Effector CD4-positive, alpha-beta T cell (primary cell): ENCODE results near the gene HSP90AB1.

Experiments
- DNase-seq: peaks from one replicate; pipeline ENCODE4 v3.0.0-alpha.2; 2020
- total RNA-seq: gene quantifications from one replicate; lab custom pipeline; 2026; lab: John Stamatoyannopoulos, UW

Gene HSP90AB1
- total RNA-seq, result 1,255 reads per million, percentile 99 among the genes with 10 or more reads in this experiment

DNA sequence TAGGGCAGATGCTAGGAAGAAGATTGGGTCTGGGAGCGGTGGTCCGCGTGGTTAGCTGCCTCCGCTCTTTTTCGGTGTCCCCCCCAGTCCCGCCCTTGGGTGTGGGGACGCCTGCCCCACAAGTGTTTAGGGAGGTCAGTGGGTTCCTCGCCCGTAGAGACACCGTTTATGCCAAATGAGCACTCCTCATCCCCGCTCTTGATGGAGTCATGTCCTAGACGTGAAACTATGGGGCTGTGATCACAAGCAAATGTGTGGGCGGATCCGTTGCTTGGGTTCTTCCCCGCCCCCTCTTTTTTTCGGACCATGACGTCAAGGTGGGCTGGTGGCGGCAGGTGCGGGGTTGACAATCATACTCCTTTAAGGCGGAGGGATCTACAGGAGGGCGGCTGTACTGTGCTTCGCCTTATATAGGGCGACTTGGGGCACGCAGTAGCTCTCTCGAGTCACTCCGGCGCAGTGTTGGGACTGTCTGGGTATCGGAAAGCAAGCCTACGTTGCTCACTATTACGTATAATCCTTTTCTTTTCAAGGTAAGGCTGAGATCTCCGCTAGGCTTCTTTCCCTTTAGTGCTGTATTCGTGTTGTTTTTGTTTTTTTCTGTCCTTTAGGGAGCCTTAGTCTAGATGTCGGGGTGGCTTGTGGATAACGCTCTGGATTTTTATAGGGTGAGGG lies at the start of gene HSP90AB1:
Gene HSP90AB1 (plus strand): TSS at position 439 of the 675 bp plus-strand sequence. CDS start 1,529 bp downstream, outside the sequence.
- DNase-seq, result peak; percentile 95

DNA sequence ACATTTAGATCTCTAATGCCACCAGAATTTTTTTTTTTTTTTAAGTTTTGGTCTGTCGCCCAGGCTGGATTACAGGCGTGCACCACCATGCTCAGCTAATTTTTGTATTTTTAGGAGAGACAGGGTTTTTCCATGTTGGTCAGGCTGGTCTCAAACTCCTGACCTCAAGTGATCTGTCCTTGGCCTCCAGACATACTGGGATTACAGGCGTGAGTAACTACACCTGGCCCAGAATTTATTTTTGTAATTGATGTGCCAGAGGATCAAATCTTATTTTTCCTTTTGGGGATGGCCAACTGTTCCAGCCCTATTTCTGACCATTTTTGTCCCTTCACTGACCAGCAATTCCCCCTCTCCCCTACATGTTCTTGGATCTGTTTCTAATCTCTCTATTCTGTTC lies 48.2 kb upstream of the HSP90AB1 start:
- no peak for DNase-seq

DNA sequence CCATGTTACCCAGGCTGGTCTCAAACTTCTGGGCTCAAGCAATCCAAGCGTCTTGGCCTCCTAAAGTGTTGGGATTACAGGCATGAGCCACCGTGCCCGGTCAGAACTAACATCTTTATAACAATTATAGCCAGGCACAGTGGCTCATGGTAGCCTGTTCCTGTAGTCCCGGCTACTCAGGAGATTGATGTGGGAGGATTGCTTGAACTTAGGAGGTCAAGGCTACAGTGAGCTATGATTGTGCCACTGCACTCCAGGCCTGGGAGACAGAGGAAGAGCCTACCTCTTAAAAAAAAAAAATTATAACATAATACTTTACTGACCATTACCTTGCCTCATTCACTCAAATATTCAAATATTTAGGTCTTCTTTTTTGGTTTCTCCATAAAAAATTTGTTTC lies 47.0 kb upstream of the HSP90AB1 start:
- DNase-seq, result no peak

DNA sequence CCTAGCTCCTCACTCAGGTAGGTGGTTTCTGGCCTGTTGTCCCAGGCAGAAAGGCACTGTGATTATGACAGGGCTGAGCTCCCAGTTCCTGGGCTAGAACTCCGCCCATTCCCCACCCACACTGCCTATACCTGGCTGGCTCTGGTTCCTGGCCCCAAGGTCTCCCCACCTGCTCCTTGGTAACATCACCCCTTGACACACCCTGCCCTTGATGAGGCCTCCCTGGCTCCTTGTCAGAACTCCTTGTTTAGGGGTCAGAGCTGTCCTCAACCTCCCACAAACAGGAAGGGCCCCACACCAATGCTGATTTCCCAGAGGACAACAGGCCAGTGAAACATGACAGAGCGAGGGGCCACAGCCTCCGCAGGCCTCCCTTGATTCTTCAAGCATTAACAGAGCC lies 45.7 kb upstream of the HSP90AB1 start:
- no peak for DNase-seq

DNA sequence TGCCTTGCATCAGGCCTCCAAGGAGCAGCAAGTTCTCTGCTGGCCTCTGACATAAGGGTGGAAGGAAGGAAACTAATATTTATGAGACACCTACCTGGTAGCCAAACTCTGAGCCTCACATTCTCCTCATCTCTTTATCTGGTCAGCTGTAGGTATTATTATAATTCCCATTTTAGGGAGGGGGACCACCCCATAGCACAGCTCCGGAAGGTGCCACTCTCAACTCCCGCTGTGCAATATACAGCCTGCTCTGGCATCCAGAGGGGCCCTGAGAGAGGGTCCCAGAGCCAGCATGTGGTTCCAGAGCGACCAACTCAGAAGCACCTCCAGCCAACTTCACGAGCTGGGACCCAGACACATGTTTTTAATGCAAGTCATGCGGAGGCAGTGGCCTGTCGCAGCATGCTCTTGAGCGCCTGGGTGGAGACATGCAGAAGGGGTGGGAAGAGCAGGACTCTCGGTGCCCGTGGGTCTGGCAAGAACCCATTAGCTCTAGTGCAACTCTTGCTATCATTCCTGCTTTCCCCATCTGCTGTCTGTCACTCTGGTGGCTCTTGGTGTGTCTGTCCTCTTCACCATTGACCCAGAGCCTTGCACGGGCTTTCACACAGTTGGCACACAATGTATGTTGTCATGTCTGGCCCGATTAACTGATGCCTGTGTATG lies 45.1 kb upstream of the HSP90AB1 start:
- DNase-seq, result no peak

DNA sequence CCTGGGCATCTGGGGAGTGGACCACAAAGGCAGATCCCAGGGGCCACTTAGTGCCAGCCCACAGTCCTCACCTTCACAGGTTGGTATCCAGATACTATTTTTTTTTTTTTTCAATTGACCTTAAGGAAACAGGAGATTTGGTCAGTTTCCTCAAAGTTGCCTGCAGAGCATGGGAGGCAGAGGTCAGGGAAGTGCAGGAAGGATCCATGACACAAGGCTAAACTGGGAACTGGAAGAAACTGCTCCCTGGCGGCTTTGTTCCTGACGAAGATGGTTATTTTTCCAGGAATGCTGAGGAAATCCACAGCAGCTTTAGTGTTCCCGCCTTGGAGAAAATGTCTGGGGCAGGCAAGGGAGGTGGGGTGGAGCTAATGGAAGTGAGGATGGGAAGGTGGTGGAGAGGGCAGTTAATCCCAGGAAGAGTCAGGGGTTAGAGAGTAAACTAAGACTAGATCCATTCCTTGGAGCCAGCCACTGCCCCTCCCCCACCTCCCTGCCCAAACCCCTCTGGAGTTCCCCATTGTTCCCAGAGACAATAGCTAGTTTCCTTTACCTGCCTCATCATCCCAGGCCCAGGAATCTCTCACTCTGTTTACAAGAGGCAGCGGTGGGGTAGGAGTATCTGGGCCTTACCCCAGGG lies 44.4 kb upstream of the HSP90AB1 start:
- no peak for DNase-seq

DNA sequence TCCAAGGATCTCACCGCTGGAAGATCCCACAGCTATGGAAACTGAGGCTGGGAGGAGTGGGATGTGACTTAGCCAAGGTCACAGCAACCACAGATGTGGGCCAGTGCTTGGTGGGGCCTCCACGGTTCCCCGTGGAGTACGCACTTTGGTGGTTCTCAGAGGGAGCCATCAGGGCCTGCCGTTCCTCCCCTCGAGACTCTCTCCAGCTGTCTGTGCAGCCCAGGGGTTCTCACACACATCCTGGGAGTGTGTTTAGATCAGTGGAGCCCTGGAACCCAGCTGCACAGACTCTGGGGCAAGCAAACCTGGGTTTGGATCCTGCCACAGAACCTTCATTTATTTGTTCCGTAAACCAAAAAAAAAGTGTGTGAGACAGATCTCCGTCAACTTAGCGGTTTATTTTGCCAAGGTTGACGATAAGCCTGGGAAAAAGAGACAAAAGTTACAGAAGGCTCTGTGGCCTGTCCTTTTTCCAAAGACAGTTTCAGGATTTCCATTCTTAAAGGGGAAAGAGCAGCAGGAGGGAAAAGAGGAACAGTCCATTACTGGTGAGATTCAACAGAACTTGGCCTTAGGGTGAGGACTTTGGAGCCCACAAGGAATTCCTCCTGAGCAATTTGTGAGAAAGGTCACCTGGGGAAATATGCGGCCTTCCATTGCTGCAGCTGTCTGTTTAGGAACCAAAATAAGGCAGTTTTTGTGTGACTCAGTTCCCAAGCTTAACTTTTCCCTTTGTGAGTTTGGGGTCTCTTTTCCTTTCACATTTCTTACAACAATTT lies 43.7 kb upstream of the HSP90AB1 start:
- DNase-seq, result no peak

DNA sequence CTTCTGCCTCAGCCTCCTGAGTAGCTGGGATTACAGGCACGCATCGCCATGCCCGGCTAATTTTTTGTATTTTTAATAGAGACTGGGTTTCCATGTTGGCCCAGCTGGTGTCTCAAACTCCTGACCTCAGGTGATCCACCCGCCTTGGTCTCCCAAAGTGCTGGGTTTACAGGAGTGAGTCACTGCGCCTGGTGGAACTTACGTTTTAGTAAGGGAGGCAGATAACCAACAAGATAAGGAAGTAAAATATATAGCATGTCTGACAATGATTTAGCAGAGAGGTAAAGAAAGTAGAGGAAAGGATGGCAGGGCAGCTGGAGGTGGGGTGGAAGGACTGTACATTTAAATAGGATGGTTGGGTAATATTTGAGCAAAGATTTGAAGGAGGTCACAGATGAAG lies 42.9 kb upstream of the HSP90AB1 start:
- DNase-seq, result no peak

DNA sequence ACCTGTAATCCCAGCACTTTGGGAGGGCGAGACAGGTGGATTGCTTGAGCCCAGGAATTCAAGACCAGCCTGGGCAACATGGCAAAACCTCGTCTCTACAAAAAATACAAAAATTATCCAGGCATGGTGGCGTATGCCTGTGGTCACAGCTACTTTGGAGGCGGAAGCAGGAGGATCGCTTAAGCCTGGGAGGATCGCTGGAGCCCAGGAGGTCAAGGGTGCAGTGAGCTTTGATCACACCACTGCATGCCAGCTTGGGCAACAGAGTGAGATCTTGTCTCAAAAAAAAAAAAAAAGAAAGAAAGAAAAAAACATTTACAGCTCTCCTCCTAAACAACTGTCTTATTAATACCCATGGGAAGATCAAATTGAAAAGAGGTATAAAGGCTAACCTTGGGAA lies 38.9 kb upstream of the HSP90AB1 start:
- no peak for DNase-seq

DNA sequence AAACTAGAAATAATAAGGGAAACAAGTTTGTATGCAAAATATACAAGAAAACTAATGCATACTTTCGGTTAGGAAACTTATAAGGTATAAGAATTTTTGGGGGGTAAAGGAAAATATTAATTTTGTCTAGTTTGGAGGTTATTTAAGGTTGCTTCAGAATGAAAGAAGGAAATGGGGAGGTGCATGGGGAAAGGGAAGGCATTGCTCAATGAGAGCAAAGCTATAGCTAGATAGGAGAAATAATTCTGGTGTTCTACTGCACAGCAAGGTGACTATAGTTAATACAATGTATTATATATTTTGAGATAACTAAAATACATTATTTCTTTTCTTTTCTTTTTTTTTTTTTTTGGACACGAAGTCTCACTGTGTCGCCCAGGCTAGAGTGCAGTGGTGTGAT lies 35.6 kb upstream of the HSP90AB1 start:
- no peak for DNase-seq

DNA sequence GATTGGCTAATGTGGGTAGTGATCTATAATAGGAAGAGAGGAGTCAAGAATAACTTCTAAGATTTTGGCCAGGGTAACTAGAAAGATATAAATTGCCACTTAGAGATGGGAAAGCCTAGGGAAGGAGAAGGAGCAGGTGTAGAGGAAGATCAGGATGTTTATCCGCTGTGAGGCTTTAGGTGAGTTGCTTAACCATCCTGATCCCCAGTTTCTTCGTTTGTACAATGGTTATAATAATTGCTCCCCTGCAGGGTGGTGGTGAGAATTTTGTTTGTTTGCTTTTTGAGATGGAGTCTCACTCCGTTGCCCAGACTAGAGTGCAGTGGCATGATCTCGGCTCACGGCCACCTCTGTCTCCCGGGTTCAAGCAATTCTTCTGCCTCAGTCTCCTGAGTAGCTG lies 32.6 kb upstream of the HSP90AB1 start:
- no peak for DNase-seq

DNA sequence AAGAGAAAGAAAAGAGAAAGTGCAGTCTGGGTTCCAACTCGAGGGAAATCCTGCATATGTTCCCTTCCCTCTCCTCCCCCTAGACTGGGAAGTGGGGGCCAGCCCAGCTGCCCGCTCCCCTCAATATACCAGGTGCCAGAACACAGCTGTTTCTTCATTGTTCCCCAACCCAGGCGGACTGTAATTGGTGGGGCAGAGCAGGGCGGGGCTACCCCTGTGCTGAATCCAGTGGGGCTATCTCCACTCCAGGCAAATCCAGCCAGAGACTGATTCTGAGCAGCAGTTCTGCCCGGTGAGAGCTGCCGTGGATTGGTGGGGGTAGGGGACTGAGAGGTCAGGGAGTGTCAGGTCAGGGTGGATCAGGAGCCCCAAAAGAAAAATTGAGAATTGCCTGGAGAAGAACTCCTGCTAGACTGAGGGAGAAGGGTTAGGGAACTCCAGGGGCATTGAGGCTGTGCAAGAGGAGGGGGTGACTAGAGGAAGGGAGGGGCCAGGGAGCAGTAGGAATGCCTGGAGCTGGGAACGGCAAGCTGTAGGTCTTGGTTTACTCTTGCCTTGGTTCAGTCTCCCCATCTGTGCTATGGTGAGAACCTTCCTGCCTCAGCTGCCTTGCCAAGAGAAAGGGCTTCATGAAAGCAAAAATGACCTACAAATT lies 30.1 kb upstream of the HSP90AB1 start, which contains the start of gene MYMX:
Gene MYMX (plus strand): TSS at position 250 of the 655 bp plus-strand sequence. CDS start 546 bp downstream, outside the sequence.
- DNase-seq, result no peak

DNA sequence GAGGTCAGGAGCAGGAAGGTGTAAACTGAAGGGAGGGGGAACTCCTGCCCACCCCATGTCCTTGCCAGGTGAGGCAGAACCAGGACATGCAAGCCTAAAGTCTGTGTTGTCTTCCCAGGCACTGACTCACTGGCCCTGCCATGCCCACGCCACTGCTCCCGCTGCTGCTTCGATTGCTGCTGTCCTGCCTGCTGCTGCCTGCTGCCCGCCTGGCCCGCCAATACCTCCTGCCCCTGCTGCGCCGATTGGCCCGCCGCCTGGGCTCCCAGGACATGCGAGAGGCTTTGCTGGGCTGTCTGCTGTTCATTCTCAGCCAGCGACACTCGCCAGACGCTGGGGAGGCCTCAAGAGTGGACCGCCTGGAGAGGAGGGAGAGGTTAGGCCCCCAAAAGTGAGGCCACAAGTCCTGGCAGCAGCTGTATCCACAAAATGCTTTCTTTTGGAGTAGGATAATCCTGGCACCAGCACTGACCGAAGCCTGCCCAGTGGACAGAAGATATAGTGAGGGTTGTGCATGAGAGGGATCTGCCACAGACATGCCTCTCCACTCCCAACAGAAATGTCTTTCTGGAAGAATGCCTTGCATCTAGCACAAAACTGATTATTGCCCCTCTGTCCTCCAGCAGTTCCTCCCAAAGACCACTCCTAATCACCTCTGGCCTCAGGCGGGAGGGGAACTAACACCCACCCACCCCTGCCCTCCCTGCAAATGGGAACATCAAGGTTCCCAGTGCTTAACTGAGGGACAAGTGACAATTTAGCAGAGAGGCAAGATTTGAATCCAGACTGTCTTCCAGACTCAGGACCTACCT lies 29.4 kb upstream of the HSP90AB1 start:
- DNase-seq, result no peak

DNA sequence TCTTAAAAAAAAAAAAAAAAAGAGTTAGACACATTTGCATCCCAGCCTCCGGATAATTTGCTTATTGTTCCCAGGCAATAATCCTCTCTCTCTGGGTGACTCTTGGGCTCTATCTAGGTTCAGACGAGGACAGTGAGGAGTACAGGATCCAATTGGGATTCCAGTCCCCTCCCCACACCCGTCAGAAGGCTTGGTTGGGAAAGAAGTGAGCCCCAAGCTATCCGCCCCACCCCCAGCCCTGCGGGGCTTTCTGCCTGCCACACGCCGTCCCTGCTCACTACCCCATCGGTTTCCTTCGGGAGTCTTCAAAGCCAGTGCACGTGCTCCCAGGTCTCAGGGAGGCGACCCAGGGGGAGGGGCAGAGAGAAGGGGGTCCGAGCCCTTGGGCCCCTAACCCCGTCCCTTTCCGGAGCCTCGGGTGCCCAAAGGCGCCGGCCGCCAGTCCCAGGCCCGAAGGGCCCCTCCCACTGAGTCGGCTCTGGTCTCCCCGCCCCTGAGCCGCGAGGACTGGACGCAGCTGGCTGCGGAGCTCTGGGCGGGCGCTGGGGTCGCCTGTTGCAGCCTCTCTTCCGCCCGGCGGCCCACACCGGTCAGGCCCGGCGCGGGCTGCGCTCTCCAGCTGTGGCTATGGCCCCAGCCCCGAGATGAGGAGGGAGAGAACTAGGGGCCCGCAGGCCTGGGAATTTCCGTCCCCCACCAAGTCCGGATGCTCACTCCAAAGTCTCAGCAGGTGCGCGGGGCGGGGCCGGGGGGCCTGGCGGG lies 27.7 kb upstream of the HSP90AB1 start:
- DNase-seq, result no peak

DNA sequence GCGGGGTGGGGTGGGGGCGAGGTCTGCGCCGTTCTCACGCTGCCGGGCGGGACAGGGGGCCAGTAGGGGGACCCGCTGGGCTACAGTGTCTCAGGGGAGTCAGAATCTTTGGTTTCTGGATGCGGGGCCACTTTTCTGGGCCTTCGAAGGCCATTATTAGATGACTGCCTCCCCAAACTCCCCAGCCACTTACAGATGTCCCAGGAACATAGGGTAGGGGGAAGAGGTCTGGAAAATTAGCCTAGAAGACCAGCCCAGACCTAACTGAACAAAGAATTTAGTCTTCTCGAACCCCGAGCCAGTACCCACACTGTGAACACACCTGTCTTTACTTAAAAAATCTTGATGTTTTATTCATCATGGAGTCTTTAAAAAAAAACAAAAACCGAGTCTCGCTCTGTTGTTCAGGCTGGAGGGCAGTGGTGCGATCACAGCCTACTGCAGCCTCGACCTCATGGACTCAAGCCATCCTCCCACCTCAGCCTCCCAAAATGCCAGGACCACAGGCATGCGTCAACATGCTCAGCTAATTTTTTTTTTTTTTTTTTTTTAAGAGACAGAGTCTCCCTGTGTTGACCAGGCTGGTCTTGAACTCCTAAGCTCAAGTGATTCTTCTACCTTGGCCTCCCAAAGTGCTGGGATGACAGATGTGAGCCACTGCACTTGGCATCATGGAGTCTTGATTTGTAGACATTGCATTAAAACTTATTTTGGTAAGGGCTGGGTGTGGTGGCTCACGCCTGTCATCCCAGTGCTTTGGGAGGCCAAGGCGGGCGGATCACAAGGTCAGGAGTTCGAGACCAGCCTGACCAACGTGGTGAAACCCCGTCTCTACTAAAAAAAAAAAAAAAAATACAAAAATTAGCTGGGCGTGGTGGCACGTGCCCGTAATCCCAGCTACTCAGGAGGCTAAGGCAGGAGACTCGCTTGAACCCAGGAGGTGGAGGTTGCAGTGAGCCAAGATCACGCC lies 26.8 kb upstream of the HSP90AB1 start:
- no peak for DNase-seq

DNA sequence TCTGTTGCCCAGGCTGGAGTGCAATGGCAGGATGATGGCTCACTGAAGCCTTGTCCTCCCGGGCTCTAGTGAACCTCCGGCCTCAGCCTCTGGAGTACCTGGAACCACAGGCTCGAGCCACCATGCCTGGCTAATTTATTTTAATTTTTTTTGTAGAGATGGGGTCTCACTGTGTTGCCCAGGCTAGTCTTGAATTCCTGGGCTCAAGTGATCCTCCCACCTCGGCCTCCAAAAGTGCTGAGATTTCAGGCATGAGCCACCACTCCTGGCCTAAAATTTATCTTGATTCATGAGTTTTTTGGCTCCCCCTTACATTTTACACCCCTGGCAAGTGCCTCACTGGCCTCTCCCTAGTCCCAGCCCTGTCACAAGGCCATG lies 26.0 kb upstream of the HSP90AB1 start:
- DNase-seq, result no peak

DNA sequence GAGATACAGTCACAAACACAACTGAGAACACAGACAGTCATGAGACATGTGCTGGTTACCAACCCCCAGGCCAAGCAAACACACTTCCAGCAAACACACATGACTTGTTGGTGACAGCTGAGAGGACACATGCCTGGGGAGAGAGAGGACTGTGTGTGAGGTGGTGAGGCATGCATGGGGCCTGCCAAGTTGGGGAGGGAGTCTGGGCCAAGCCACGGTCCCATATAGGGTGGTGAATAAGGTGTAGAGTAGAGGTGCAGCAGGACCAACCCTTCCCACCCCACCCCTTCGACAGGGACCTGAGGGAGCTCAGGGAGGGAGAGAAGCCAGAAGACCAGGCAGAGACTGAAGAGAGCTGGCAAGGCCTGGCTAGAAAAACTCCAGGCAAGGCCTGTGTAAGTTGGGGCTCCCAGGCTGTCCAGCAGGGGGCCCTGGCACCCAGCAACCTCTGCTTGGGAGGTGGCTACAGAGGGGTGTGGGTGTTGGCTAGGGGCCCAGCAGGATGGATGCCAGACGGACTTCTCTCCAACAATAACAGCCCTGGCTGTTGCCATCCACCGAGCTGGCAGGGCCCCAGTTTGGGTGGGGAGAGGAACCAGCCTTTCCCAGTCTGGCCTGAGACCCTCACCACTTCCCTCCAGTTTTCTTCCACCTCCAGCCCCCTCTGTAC lies 25.5 kb upstream of the HSP90AB1 start:
- peak; percentile 66 for DNase-seq

DNA sequence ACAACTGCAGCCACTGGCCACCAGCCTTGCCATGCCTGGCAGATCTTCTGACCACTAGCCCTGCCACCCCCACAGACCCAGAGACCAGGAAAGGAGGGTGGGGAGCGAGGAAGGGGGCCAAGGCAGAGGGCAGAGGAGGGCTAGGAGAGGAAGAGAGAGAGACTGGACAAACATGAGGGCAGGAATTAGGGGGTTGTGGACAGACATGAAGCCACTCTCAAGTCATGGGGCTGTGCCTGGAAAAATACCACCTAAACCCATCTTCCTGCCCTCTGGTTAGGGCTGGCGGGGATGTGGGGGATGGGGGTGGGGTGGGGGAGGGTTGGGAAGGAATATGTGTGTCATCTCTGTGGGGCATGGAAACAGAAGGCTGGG lies 25.0 kb upstream of the HSP90AB1 start:
- DNase-seq, result no peak
